NOMO-1 treated with dmso at 0.1 percent for 144 hours (cell line): ENCODE data around the gene NATD1.
"Not testable (repeated sequence)": the region's sequence is repeated elsewhere in the genome, so short reads cannot be mapped to it uniquely, and the experiment has no call there.

Source experiments
- DNase-seq: peaks from one replicate; lab custom pipeline; 2025; ENCODE audit not compliant: unreplicated experiment; lab: John Stamatoyannopoulos, UW

NATD1 gene

GRCh38 chr17:21247552-21248258, 5.5 kb downstream of the NATD1 start:
- DNase-seq = no peak

- no peak for DNase-seq
These were observed 6.5 kb downstream of the NATD1 start for GRCh38 chr17:21246698-21247097.

- no peak for DNase-seq
These were observed 7.5 kb downstream of the NATD1 start for GRCh38 chr17:21245639-21246084.

- DNase-seq = no peak
These were observed 9.5 kb downstream of the NATD1 start for GRCh38 chr17:21243516-21244303.

- no peak for DNase-seq
These were observed 10.3 kb downstream of the NATD1 start for GRCh38 chr17:21242780-21243515.

- DNase-seq = no peak
These were observed 11.0 kb downstream of the NATD1 start for GRCh38 chr17:21242026-21242697.

- DNase-seq = no peak
These were observed 11.6 kb downstream of the NATD1 start for GRCh38 chr17:21241564-21241963.

GRCh38 chr17:21240369-21241055, 12.7 kb downstream of the NATD1 start:
- no peak for DNase-seq

GRCh38 chr17:21239680-21240368, 13.4 kb downstream of the NATD1 start:
- DNase-seq = no peak

- DNase-seq = no peak
These were observed 17.3 kb downstream of the NATD1 start for GRCh38 chr17:21235921-21236320.

GRCh38 chr17:21233581-21234347, 19.4 kb downstream of the NATD1 start:
- no peak for DNase-seq

- no peak for DNase-seq
These were observed 21.0 kb downstream of the NATD1 start for GRCh38 chr17:21232033-21232749.

GRCh38 chr17:21231533-21231932, 21.7 kb downstream of the NATD1 start:
- DNase-seq = no peak

- no peak for DNase-seq
These were observed 24.4 kb downstream of the NATD1 start for GRCh38 chr17:21228845-21229244.

- DNase-seq = no peak
These were observed 25.1 kb downstream of the NATD1 start for GRCh38 chr17:21228111-21228510.

GRCh38 chr17:21227277-21227676, 25.9 kb downstream of the NATD1 start:
- not testable (repeated sequence) for DNase-seq

- no peak for DNase-seq
These were observed 30.1 kb downstream of the NATD1 start for GRCh38 chr17:21223086-21223485.

GRCh38 chr17:21218831-21219380, 34.3 kb downstream of the NATD1 start:
- DNase-seq = no peak
